Suprapubic skin (tissue), 4 donors: ENCODE measurements around the gene VPS39. TPM values are rescaled to one million over a fixed set of nuclear protein-coding genes. Genes with fewer than 3 reads are reported as not detected.

ENCODE experiments used
- DNase-seq, 2 donors: peaks; one replicate each; pipeline ENCODE4 v3.0.0-alpha.2; 2019; ENCODE audit warnings: low spot score in 2 of 2
- H3K27ac ChIP-seq: fragments of 200-600 bp; sonication (generic); one replicate; pipeline ENCODE4 v1.5.1; 2019
- H3K27me3 ChIP-seq: fragments of 200-600 bp; sonication (generic); one replicate; pipeline ENCODE4 v1.5.1; 2019
- H3K36me3 ChIP-seq: fragments of 200-600 bp; sonication (generic); one replicate; pipeline ENCODE4 v1.5.1; 2019
- H3K4me1 ChIP-seq: fragments of 200-600 bp; sonication (generic); one replicate; pipeline ENCODE4 v1.5.1; 2019
- H3K4me3 ChIP-seq: fragments of 200-600 bp; sonication (generic); one replicate; pipeline ENCODE4 v1.5.1; 2019; ENCODE audit warnings: mild to moderate bottlenecking
- H3K9me3 ChIP-seq: fragments of 200-600 bp; sonication (generic); one replicate; pipeline ENCODE4 v1.5.1; 2019
- EP300 ChIP-seq: sonication (generic); formaldehyde crosslinking; IDR thresholded peaks from one replicate; pipeline ENCODE4 v1.6.1; 2017; ENCODE audit warnings: antibody characterized with exemption
- POLR2A ChIP-seq, 2 donors: fragments of 450-650 bp; IDR thresholded peaks; one replicate each; pipeline ENCODE4 v1.6.1; 2017; ENCODE audit warnings: antibody characterized with exemption in 2 of 2, mild to moderate bottlenecking in 2 of 2, moderate library complexity in 2 of 2
- POLR2AphosphoS5 ChIP-seq, 3 donors: sonication (generic); formaldehyde crosslinking; IDR thresholded peaks; one replicate each; pipeline ENCODE4 v1.6.1; 2017; ENCODE audit warnings: antibody characterized with exemption in 3 of 3
- WGBS: methylation state at CpG from one replicate; pipeline ENCODE4 v1.1.5; 2018; 5-methylcytosine and 5-hydroxymethylcytosine counted together
- total RNA-seq, 4 donors: library from RNA; depleted of rRNA; stranded (reverse); fragments of >200 nt; gene quantifications; one replicate each; pipeline ENCODE4 v1.1.0, GENCODE V29; 2016
- TF ChIP-seq, protein P1 (sequence below), 2 donors: fragments of 200-600 bp in 1 of 2; fragments of 450-650 bp in 1 of 2; sonication (generic) in 1 of 2; IDR thresholded peaks; one replicate each; pipeline ENCODE4 v1.5.1; 2016 to 2019; ENCODE audit warnings: antibody characterized with exemption in 2 of 2, mild to moderate bottlenecking in 1 of 2, moderate library complexity in 1 of 2

Gene VPS39
- total RNA-seq, 4 donors from 2014 or later = 44.9 to 158 (median 74.4) TPM

DNA sequence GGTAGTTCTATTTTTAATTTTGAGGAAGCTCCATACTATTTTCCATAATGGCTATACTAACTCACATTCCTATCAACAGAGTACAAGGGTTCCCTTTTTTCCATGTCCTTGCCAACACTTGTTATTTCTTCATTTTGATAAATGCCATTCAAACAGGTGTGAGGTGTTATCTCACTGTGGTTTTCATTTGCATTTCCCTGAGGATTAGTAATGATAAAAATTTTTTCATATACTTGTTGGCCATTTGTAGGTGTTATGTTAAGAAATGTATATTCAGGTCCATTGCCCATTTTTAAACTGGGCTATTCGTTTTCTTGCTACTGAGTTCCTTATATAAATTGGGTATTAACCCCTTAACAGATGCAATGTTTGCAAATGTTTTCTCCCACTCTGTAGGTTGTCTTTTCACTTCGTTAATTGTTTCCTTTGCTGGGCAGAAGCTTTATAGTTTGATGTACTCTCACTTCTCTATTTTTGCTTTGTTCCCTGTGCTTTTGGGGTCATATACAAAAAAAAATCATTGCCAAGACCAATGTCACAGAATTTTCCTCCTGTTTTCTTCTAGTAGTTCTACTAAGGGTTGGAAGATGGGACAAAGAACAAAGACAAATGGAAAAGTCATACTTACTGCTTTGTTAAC is 11.0 kb upstream of the VPS39 start:
- H3K27me3 ChIP-seq = no peaks in the 10 kb centered on the region
- no peak for DNase-seq
- no peaks in the 10 kb centered on the region for H3K4me1 ChIP-seq
- TF ChIP-seq EP300 (no peak), POLR2AphosphoS5 (IDR thresholded peaks at IDR 0.05) (no peak), POLR2A (IDR thresholded peaks at IDR 0.05) (no peak)
- TF ChIP-seq, protein P1, sequence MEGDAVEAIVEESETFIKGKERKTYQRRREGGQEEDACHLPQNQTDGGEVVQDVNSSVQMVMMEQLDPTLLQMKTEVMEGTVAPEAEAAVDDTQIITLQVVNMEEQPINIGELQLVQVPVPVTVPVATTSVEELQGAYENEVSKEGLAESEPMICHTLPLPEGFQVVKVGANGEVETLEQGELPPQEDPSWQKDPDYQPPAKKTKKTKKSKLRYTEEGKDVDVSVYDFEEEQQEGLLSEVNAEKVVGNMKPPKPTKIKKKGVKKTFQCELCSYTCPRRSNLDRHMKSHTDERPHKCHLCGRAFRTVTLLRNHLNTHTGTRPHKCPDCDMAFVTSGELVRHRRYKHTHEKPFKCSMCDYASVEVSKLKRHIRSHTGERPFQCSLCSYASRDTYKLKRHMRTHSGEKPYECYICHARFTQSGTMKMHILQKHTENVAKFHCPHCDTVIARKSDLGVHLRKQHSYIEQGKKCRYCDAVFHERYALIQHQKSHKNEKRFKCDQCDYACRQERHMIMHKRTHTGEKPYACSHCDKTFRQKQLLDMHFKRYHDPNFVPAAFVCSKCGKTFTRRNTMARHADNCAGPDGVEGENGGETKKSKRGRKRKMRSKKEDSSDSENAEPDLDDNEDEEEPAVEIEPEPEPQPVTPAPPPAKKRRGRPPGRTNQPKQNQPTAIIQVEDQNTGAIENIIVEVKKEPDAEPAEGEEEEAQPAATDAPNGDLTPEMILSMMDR (IDR thresholded peaks at IDR 0.05) = no peak
- no peak overlapping the region for H3K27ac ChIP-seq
- no peak overlapping the region for H3K4me3 ChIP-seq
- peaks cover 85% of the 10 kb centered on the region for H3K36me3 ChIP-seq
- 20% methylated on average over 2 of the region's 2 CpGs for WGBS
- H3K9me3 ChIP-seq = no peaks in the 10 kb centered on the region

DNA sequence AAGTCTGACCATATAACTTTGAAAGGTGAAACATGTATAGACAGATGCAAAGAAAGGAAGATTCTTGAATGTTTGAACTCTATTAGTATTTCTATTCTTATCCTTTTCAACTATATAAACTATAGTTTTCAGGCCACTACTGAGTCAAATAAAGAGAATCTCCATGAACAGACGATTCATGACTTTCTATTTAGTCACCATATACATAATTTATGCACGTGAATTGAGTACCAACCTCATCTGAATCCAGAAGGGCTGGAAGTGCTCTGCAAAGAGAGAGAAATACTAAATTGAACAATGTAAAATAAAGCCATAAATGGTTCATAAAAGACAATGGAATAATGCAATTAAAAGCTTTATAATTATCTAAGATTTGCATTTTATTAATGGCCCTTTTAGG is 9.5 kb upstream of the VPS39 start:
- Histone ChIP-seq H3K9me3 (no peaks in the 10 kb centered on the region), H3K27ac (no peak overlapping the region), H3K4me3 (no peak overlapping the region), H3K36me3 (peaks cover 87% of the 10 kb centered on the region), H3K27me3 (no peaks in the 10 kb centered on the region), H3K4me1 (no peaks in the 10 kb centered on the region)
- DNase-seq = no peak
- TF ChIP-seq EP300 (no peak), POLR2A (IDR thresholded peaks at IDR 0.05) (no peak), POLR2AphosphoS5 (IDR thresholded peaks at IDR 0.05) (no peak)
- TF ChIP-seq, protein P1 (IDR thresholded peaks at IDR 0.05) = no peak
- WGBS = 77% methylated on average over 2 of the region's 2 CpGs

DNA sequence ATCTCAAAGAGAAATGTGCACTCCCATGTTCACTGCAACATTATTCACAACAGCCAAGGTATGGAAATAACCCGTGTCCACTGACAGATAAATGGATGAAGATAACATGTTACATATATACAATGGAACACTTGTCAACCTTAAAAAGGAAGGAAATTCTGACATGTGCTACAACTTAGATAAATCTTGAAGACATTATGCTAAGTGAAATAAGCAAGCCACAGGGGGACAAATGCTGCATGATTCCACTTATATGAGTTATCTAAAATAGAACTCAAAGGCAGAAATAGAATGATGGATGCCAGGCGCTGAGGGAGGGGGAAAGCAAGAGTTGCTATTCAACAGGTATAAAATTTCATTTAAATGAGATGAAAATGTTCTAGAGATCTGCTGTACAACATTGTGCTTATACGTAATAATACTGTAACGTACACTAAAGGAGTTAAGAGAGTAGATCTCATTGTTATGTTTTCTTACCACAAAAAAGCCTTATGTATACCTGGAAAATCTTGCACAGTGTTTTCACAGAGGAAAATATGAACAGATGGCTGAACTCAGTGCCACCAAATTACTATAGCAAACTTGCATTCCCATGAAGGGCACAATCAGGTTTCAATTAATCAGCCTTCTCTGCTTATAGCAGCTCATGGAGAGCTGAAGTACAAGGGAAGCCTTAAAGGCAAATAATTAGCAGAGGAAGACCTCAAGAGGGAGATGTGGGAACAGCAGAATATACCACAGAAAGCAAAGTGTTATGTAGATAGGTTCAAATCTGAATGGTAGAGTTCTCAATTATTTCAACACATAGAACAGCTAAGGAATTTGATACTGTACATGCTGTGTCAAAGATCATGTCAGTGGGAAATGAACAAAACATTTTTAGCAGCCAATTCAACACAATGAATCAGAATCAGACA is 8.1 kb upstream of the VPS39 start:
- Histone ChIP-seq H3K27ac (no peak overlapping the region), H3K27me3 (no peaks in the 10 kb centered on the region), H3K4me3 (no peak overlapping the region), H3K36me3 (peaks cover 89% of the 10 kb centered on the region), H3K4me1 (no peaks in the 10 kb centered on the region), H3K9me3 (no peaks in the 10 kb centered on the region)
- 93% methylated on average over 4 of the region's 4 CpGs for WGBS
- no peak for TF ChIP-seq POLR2AphosphoS5 (IDR thresholded peaks at IDR 0.05)
- TF ChIP-seq, protein P1 (IDR thresholded peaks at IDR 0.05) = no peak
- no peak for TF ChIP-seq EP300
- TF ChIP-seq POLR2A (IDR thresholded peaks at IDR 0.05) = no peak
- no peak for DNase-seq

DNA sequence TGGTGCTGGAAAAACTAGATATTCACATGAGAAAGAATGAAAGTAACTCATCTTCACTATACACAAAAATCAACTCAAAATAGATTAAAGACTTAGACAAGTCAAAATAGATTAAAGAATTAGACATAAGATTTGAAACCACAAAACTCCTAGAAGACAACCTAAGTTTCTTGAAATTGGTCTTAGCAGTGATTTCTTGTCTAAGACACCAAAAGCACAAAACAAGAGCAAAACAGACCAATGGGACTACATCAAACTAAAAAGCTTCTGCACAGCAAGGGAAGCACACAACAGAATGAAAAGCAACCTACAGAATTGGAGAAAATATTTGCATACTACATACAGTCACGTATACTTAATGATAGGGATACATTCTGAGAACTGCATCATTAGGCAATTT is 6.5 kb upstream of the VPS39 start:
- WGBS = 89% methylated on average over 1 of the region's 1 CpG
- no peaks in the 10 kb centered on the region for H3K9me3 ChIP-seq

More for the DNA sequence above, 6.5 kb upstream of the VPS39 start:
- no peaks in the 10 kb centered on the region for H3K27me3 ChIP-seq
- no peak for DNase-seq
- no peak overlapping the region for H3K4me3 ChIP-seq
- H3K36me3 ChIP-seq = peaks cover 87% of the 10 kb centered on the region
- TF ChIP-seq EP300 (no peak), POLR2A (IDR thresholded peaks at IDR 0.05) (no peak), POLR2AphosphoS5 (IDR thresholded peaks at IDR 0.05) (no peak)
- TF ChIP-seq, protein P1 (IDR thresholded peaks at IDR 0.05) = no peak
- H3K27ac ChIP-seq = no peak overlapping the region
- no peaks in the 10 kb centered on the region for H3K4me1 ChIP-seq
